Measurements from ENCODE around the gene KCNQ1.

DNA sequence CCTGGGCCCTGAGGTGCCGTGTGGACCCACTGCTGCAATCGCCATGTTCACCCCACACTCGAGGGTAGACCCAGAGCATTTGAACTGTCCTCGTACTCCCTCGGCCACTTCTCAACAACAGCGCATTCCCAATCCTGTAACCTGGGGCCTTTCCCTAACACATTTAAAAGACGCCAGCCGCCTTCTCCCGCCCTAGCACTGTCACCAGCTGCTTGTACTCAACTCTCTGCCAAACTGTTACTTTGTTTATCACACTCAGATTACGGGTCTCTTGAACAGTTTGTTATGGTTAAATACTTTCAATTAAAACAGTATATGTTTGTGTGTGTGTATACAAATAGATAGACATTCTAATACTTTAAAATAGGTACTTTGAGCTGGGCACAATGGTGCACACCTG is 420.1 kb downstream of the KCNQ1 start:
- TF ChIP-seq ZNF121 (CRISPR knock-in tag; IDR thresholded peaks at IDR 0.05), result no peak
- TF ChIP-seq ELK4 (CRISPR knock-in tag; IDR thresholded peaks at IDR 0.05; ENCODE audit: borderline replicate concordance), result no peak
- TF ChIP-seq ZSCAN20 (CRISPR knock-in tag; IDR thresholded peaks at IDR 0.05; ENCODE audit: borderline replicate concordance), result no peak
- TF ChIP-seq MIER2 (CRISPR knock-in tag; IDR thresholded peaks at IDR 0.05), result no peak

All from HepG2 (cell line).